SIG-M5 treated with dmso at 0.1 percent for 504 hours (cell line): ENCODE measurements around the gene DUXA.

Experiments used
- DNase-seq: peaks from one replicate; lab custom pipeline; 2025; ENCODE audit not compliant: unreplicated experiment; lab: John Stamatoyannopoulos, UW

Gene DUXA

DNA sequence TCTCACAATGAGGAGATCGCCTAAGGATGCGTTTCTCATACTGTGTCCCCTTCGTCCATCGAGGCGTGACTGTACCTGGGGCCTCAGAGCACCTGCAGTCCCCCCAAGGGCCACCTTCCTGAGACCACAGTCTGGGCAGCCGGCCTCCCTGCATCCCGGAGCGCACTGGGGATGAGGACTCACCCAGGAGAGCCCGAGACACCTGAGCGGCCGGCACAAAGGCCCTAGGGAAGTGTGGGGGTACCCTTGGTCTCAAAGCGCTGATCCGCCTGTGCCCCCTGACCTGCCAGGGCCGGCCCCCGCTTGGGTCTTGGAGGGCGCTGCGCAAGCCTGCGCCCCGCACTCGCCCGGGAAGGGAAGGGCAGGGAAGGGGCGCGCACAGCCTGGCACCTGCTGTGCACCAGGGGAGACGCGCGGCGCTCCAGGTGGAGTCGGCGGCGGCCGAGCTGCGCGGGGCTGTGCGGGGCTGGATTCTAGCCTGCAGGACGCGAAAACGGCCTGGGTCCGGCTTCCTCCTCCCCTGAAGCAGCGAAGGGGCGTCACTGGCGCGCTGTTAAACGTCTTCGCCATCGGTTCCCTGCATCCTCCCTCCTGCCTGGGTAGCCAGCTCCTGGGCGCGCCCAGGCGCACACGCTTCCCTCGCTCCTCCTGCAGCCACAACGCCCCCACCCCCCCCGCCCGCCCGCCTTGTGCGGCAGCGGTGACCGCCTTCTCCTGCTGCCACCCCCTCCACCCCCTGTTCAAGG lies 61.1 kb downstream of the DUXA start:
- no peak for DNase-seq
